Body of pancreas (tissue), 4 donors: ENCODE results near the gene TGM3. TPM values are rescaled to one million over a fixed set of nuclear protein-coding genes. Genes with fewer than 3 reads are reported as not detected.

Source experiments
- ATAC-seq: fragments of 150-250 bp; one replicate; pipeline ENCODE4 v1.9.1; 2016
- DNase-seq, 4 donors: peaks; one replicate each; pipeline ENCODE4 v3.0.0-alpha.2; 2019
- H3K27ac ChIP-seq, 4 donors: fragments of 200-600 bp; sonication (generic); 1 replicate in 3 of 4; 2 replicates in 1 of 4; pipeline versions ENCODE4 v1.5.1 to v1.6.1; 2016 to 2019; ENCODE audit warnings: mild to moderate bottlenecking in 1 of 4, mixed read lengths in 1 of 4, moderate library complexity in 1 of 4
- H3K27me3 ChIP-seq, 2 donors: fragments of 200-600 bp; sonication (generic); one replicate each; pipeline ENCODE4 v1.6.0; 2016; ENCODE audit warnings: mild to moderate bottlenecking in 1 of 2
- H3K36me3 ChIP-seq, 2 donors: fragments of 200-600 bp; sonication (generic); replicated peaks in 1 of 2; 2 replicates each; pipeline ENCODE4 v1.5.1; 2016; ENCODE audit warnings: low read depth in 2 of 2; ENCODE audit not compliant: insufficient read depth in 1 of 2
- H3K4me1 ChIP-seq: fragments of 200-600 bp; sonication (generic); one replicate; pipeline ENCODE4 v1.6.0; 2016
- H3K4me3 ChIP-seq, 2 donors: fragments of 200-600 bp; sonication (generic); 1 replicate in 1 of 2; 2 replicates in 1 of 2; pipeline ENCODE4 v1.5.1; 2016 to 2019
- H3K9me3 ChIP-seq, 3 donors: fragments of 200-600 bp; sonication (generic); 1 replicate in 2 of 3; 2 replicates in 1 of 3; pipeline ENCODE4 v1.5.1; 2016
- POLR2A ChIP-seq, 3 donors: fragments of 450-650 bp; IDR thresholded peaks; one replicate each; pipeline ENCODE4 v1.6.1; 2016; ENCODE audit warnings: antibody characterized with exemption in 3 of 3, mild to moderate bottlenecking in 2 of 3
- WGBS, 2 donors: methylation state at CpG; one replicate each; pipeline ENCODE4 v1.1.5; 2017; 5-methylcytosine and 5-hydroxymethylcytosine counted together
- intact Hi-C: fragments of 100-400 bp; cut with DNase I; formaldehyde crosslinking; loops from one replicate; pipeline ENCODE4 v1.15.1; 2023
- total RNA-seq, 2 donors: library from RNA; depleted of rRNA; stranded (reverse); fragments of >200 nt; gene quantifications; one replicate each; pipeline ENCODE4 v1.1.0, GENCODE V29; 2016
- TF ChIP-seq, protein P1 (sequence below), 7 experiments: fragments of 450-650 bp in 4 of 7; fragments of 200-600 bp in 3 of 7; sonication (generic) in 3 of 7; IDR thresholded peaks; one replicate each; pipeline ENCODE4 v1.5.1; 2016 to 2019; ENCODE audit warnings: antibody characterized with exemption in 7 of 7

TGM3 gene, protein sequence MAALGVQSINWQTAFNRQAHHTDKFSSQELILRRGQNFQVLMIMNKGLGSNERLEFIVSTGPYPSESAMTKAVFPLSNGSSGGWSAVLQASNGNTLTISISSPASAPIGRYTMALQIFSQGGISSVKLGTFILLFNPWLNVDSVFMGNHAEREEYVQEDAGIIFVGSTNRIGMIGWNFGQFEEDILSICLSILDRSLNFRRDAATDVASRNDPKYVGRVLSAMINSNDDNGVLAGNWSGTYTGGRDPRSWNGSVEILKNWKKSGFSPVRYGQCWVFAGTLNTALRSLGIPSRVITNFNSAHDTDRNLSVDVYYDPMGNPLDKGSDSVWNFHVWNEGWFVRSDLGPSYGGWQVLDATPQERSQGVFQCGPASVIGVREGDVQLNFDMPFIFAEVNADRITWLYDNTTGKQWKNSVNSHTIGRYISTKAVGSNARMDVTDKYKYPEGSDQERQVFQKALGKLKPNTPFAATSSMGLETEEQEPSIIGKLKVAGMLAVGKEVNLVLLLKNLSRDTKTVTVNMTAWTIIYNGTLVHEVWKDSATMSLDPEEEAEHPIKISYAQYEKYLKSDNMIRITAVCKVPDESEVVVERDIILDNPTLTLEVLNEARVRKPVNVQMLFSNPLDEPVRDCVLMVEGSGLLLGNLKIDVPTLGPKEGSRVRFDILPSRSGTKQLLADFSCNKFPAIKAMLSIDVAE
- total RNA-seq: under 1 TPM in 1 of 2 donors, not detected in 1; 0.26 TPM

DNA sequence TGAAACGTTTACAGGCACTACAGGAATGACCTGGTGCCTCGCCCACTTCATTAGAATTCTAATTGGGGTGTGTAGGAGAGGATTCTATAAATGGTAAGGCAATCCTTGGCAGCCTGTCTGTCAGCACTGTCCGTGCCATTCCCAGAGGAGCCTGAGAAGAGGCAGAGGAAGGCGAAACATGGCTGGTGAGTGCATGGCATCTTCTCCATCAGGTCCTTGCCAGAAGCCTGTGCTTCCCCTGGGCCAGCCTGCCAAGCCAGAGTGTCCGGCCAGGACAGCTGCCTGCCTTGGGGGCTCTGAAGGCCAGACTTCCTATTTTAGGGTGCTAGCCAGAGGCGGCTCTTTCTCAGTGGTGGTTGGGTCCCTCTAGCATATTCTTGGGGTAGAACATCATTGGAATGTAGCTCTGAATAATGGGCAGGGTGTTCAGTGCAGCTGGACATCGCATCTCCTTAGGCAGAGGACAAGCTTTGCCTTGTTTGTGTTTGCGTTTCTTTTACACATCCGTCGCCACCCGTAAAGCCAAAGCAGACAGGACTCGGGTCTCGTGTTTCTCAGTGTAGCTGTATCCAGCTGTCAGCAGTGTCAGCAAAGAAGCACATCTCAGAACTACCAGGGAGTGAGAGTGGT, at the start of gene TGM3:
TGM3 (plus strand) TSS at position 116 of the 630 bp plus-strand sequence; CDS start at position 179, 63 bp downstream.
- no peak within 1 kb of the TSS for H3K4me3 ChIP-seq
- H3K9me3 ChIP-seq: no peaks in the 10 kb centered on the region
- DNase-seq: no peak
- H3K27me3 ChIP-seq: no peaks in the 10 kb centered on the region
- intact Hi-C loops: no loop called here
- H3K27ac ChIP-seq: peak within 1 kb of the TSS; percentile 37 to 86 (median 68)
- WGBS, 2 donors: 58 to 61% methylated on average over 8 to 13 of the region's 13 CpGs
- peaks cover 45% of the 10 kb centered on the region for H3K4me1 ChIP-seq
- ATAC-seq: no peak
- TF ChIP-seq, protein P1, sequence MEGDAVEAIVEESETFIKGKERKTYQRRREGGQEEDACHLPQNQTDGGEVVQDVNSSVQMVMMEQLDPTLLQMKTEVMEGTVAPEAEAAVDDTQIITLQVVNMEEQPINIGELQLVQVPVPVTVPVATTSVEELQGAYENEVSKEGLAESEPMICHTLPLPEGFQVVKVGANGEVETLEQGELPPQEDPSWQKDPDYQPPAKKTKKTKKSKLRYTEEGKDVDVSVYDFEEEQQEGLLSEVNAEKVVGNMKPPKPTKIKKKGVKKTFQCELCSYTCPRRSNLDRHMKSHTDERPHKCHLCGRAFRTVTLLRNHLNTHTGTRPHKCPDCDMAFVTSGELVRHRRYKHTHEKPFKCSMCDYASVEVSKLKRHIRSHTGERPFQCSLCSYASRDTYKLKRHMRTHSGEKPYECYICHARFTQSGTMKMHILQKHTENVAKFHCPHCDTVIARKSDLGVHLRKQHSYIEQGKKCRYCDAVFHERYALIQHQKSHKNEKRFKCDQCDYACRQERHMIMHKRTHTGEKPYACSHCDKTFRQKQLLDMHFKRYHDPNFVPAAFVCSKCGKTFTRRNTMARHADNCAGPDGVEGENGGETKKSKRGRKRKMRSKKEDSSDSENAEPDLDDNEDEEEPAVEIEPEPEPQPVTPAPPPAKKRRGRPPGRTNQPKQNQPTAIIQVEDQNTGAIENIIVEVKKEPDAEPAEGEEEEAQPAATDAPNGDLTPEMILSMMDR (IDR thresholded peaks at IDR 0.05): no peak
- TF ChIP-seq POLR2A (IDR thresholded peaks at IDR 0.05): no peak
- H3K36me3 ChIP-seq: no peaks in the 10 kb centered on the region

DNA sequence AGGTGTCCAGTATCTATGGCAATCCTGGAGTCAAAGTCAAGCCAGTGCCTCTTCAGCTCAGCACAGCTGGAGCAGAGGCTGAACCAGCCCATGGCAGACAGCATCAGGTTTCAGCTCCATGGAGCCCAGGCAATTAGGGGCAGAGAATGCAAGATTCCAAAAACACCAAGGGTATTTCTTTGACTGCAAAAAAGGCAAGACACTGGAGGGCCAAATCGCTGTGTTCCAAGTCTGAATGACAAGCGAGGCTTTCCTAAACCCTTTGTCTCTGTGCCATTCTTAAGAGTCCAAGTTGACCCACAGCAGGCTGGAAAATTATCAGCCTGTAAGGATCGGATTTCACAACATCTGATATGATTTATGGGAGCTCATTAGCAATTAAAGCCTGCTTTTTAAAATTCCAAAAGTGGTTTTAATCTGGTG, 49.7 kb upstream of the TGM3 start:
- Histone ChIP-seq H3K36me3 (no peaks in the 10 kb centered on the region), H3K9me3 (no peaks in the 10 kb centered on the region), H3K4me1 (no peaks in the 10 kb centered on the region), H3K27ac (no peak overlapping the region), H3K27me3 (no peaks in the 10 kb centered on the region), H3K4me3 (no peak overlapping the region)
- DNase-seq: no peak
- intact Hi-C loops: no loop called here
- WGBS, 2 donors: 30 to 52% methylated on average over 3 of the region's 3 CpGs
- TF ChIP-seq, protein P1 (IDR thresholded peaks at IDR 0.05): no peak
- TF ChIP-seq POLR2A (IDR thresholded peaks at IDR 0.05): no peak
- ATAC-seq: no peak

DNA sequence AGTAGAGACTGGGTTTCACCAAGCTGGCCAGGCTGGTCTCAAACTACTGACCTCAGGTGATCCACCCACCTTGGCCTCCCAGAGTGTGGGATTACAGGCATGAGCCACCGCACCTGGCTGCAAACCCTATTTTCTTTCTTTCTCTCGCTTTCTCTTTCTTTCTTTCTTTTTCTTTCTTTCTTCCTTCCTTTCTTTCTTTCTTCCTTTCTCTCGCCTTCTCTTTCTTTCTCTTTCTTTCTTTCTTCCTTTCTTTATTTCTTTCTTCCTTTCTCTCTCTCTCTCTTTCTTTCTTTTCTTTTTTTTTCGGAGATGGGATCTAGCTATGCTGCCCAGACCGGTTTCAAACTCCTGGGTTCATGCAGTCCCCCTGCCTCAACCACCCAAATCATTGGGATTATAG, 47.0 kb upstream of the TGM3 start:
- WGBS, 2 donors: 72 to 90% methylated on average over 5 of the region's 5 CpGs
- intact Hi-C loops: no loop called here

DNA sequence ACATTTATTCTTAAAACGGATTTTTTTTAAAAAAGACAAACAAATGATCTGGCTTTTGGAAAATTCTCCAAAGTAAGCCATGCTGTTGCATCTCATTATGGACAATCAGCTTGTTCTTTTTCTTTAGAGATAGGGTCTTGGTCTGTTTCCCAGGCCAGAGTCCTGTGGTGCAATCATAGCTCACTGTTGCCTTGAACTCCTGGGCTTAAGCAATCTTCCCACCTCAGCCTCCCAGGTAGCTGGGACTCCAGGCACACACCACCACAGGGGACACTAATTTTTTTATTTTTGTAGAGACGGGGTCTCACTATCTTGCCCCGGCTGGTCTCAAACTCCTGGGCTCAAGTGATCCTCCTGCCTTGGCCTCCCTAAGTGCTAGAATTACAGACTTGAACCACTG, 45.9 kb upstream of the TGM3 start:
- Histone ChIP-seq H3K27ac (no peak overlapping the region), H3K27me3 (no peaks in the 10 kb centered on the region), H3K9me3 (no peaks in the 10 kb centered on the region), H3K36me3 (no peaks in the 10 kb centered on the region), H3K4me1 (no peaks in the 10 kb centered on the region), H3K4me3 (no peak overlapping the region)
- intact Hi-C loops: no loop called here
- DNase-seq: no peak
- no peak for ATAC-seq
- TF ChIP-seq, protein P1 (IDR thresholded peaks at IDR 0.05): no peak
- TF ChIP-seq POLR2A (IDR thresholded peaks at IDR 0.05): no peak
- 40 to 73% methylated on average over 3 of the region's 3 CpGs for WGBS, 2 donors

More for the DNA sequence above, 47.0 kb upstream of the TGM3 start:
- H3K9me3 ChIP-seq: no peaks in the 10 kb centered on the region
- no peak overlapping the region for H3K4me3 ChIP-seq
- H3K36me3 ChIP-seq: no peaks in the 10 kb centered on the region
- no peak for TF ChIP-seq POLR2A (IDR thresholded peaks at IDR 0.05)
- TF ChIP-seq, protein P1 (IDR thresholded peaks at IDR 0.05): no peak
- no peaks in the 10 kb centered on the region for H3K4me1 ChIP-seq
- ATAC-seq (no peak), DNase-seq (no peak)
- no peak overlapping the region for H3K27ac ChIP-seq
- no peaks in the 10 kb centered on the region for H3K27me3 ChIP-seq
